Measurements from ENCODE around the gene EVL. TPM values are rescaled to one million over a fixed set of nuclear protein-coding genes. Genes with fewer than 3 reads are reported as not detected.
A peak's percentile ranks its signal among the peaks of the same experiment; 100 is the strongest.

EVL gene
- total and polyA plus RNA-seq, 2 donors, result 233 to 240 TPM

- Histone ChIP-seq H3K27ac (ENCODE audit: low read depth in 1 of 2, low read length in 1 of 2) (no peak overlapping the region), H3K36me3 (ENCODE audit: control insufficient read depth in 2 of 2, insufficient read depth in 2 of 2, low read length in 1 of 2) (peaks cover 74 to 93% of the 10 kb centered on the region in 2 donors), H3K4me1 (ENCODE audit: control insufficient read depth in 2 of 2, insufficient read depth in 2 of 2, low read length in 2 of 2) (peaks cover 4 to 8% of the 10 kb centered on the region in 2 donors), H3K9me3 (ENCODE audit: control insufficient read depth in 2 of 2, insufficient read depth in 1 of 2, low read length in 1 of 2) (no peaks in the 10 kb centered on the region), H3K4me3 (ENCODE audit: low read length in 2 of 2) (no peak overlapping the region), H3K27me3 (ENCODE audit: control insufficient read depth in 2 of 2, insufficient read depth in 1 of 2, low read length in 1 of 2) (no peaks in the 10 kb centered on the region)
- 96% methylated on average over 3 of the region's 3 CpGs for WGBS
- DNase-seq (ENCODE audit: low read depth in 6 of 9, low spot score in 9 of 9), result no peak
Observed at GRCh38 chr14:100096656-100097055, 31.4 kb downstream of the EVL start.

GRCh38 chr14:100098171-100098570 is 32.9 kb downstream of the EVL start:
- H3K4me1 ChIP-seq (ENCODE audit: control insufficient read depth in 2 of 2, insufficient read depth in 2 of 2, low read length in 2 of 2), result peaks cover 7 to 11% of the 10 kb centered on the region in 2 donors
- peaks cover 82 to 94% of the 10 kb centered on the region in 2 donors for H3K36me3 ChIP-seq (ENCODE audit: control insufficient read depth in 2 of 2, insufficient read depth in 2 of 2, low read length in 1 of 2)
- 96% methylated on average over 8 of the region's 8 CpGs for WGBS
- H3K27me3 ChIP-seq (ENCODE audit: control insufficient read depth in 2 of 2, insufficient read depth in 1 of 2, low read length in 1 of 2), result no peaks in the 10 kb centered on the region
- no peaks in the 10 kb centered on the region for H3K9me3 ChIP-seq (ENCODE audit: control insufficient read depth in 2 of 2, insufficient read depth in 1 of 2, low read length in 1 of 2)
- no peak overlapping the region for H3K27ac ChIP-seq (ENCODE audit: low read depth in 1 of 2, low read length in 1 of 2)
- no peak overlapping the region for H3K4me3 ChIP-seq (ENCODE audit: low read length in 2 of 2)
- no peak for DNase-seq (ENCODE audit: low read depth in 6 of 9, low spot score in 9 of 9)

DNA sequence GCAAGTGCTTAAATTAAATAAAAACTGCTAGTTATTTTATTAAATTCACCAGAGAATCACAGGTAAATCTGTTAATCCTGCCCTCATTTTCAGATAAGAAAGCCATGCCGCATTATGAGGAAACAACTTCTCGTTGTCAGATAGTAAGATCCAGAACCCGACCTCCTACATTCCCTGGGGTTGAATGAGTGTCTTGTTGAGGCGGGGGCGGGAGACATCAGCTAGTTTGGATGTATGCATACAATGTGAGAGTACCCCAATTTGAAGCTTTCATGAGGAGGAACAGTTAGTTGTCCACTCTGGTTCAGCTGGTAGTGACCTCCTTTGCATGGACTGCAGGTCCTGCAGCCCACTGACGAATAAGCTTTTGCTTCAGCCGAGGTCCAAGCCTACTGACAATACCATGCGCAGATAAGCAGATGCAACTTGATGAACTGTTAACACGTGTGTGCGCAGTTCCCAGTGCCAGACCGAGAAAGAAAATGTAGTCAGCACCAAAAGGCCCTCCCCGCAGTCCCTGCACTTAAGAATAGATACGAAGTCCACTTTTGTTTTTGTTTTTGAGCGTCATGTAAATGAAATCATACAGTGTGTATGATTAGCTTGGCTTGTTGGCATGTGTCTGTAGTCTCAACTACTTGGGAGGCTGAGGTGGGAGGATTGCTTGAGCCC is 34.9 kb downstream of the EVL start:
- DNase-seq (ENCODE audit: low read depth in 6 of 9, low spot score in 9 of 9), result no peak
- Histone ChIP-seq H3K27me3 (ENCODE audit: control insufficient read depth in 2 of 2, insufficient read depth in 1 of 2, low read length in 1 of 2) (no peaks in the 10 kb centered on the region), H3K9me3 (ENCODE audit: control insufficient read depth in 2 of 2, insufficient read depth in 1 of 2, low read length in 1 of 2) (no peaks in the 10 kb centered on the region), H3K36me3 (ENCODE audit: control insufficient read depth in 2 of 2, insufficient read depth in 2 of 2, low read length in 1 of 2) (peaks cover 88 to 98% of the 10 kb centered on the region in 2 donors), H3K4me3 (ENCODE audit: low read length in 2 of 2) (no peak overlapping the region), H3K4me1 (ENCODE audit: control insufficient read depth in 2 of 2, insufficient read depth in 2 of 2, low read length in 2 of 2) (peaks cover 8 to 20% of the 10 kb centered on the region in 2 donors), H3K27ac (ENCODE audit: low read depth in 1 of 2, low read length in 1 of 2) (no peak overlapping the region)
- WGBS, result 96% methylated on average over 14 of the region's 14 CpGs

GRCh38 chr14:100102156-100102785 is 37.0 kb downstream of the EVL start:
- DNase-seq (ENCODE audit: low read depth in 6 of 9, low spot score in 9 of 9), result no peak
- no peaks in the 10 kb centered on the region for H3K27me3 ChIP-seq (ENCODE audit: control insufficient read depth in 2 of 2, insufficient read depth in 1 of 2, low read length in 1 of 2)
- no peaks in the 10 kb centered on the region for H3K9me3 ChIP-seq (ENCODE audit: control insufficient read depth in 2 of 2, insufficient read depth in 1 of 2, low read length in 1 of 2)
- WGBS, result 89% methylated on average over 8 of the region's 8 CpGs
- H3K4me1 ChIP-seq (ENCODE audit: control insufficient read depth in 2 of 2, insufficient read depth in 2 of 2, low read length in 2 of 2), result peaks cover 8 to 41% of the 10 kb centered on the region in 2 donors
- no peak overlapping the region for H3K27ac ChIP-seq (ENCODE audit: low read depth in 1 of 2, low read length in 1 of 2)
- no peak overlapping the region for H3K4me3 ChIP-seq (ENCODE audit: low read length in 2 of 2)
- peaks cover 91 to 99% of the 10 kb centered on the region in 2 donors for H3K36me3 ChIP-seq (ENCODE audit: control insufficient read depth in 2 of 2, insufficient read depth in 2 of 2, low read length in 1 of 2)

- WGBS, result 93% methylated on average over 10 of the region's 10 CpGs
Observed at GRCh38 chr14:100103250-100104005, 38.2 kb downstream of the EVL start.

GRCh38 chr14:100104006-100104352 is 38.8 kb downstream of the EVL start:
- H3K4me3 ChIP-seq (ENCODE audit: low read length in 2 of 2), result no peak overlapping the region
- 85% methylated on average over 4 of the region's 4 CpGs for WGBS
- H3K4me1 ChIP-seq (ENCODE audit: control insufficient read depth in 2 of 2, insufficient read depth in 2 of 2, low read length in 2 of 2), result peaks cover 8 to 58% of the 10 kb centered on the region in 2 donors
- H3K27me3 ChIP-seq (ENCODE audit: control insufficient read depth in 2 of 2, insufficient read depth in 1 of 2, low read length in 1 of 2), result no peaks in the 10 kb centered on the region
- DNase-seq (ENCODE audit: low read depth in 6 of 9, low spot score in 9 of 9), result no peak
- H3K27ac ChIP-seq (ENCODE audit: low read depth in 1 of 2, low read length in 1 of 2), result peak overlapping the region in 1 of 2 donors; percentile 19
- H3K9me3 ChIP-seq (ENCODE audit: control insufficient read depth in 2 of 2, insufficient read depth in 1 of 2, low read length in 1 of 2), result no peaks in the 10 kb centered on the region
- H3K36me3 ChIP-seq (ENCODE audit: control insufficient read depth in 2 of 2, insufficient read depth in 2 of 2, low read length in 1 of 2), result peaks cover 78 to 99% of the 10 kb centered on the region in 2 donors

More at GRCh38 chr14:100103250-100104005, 38.2 kb downstream of the EVL start:
- no peak for DNase-seq (ENCODE audit: low read depth in 6 of 9, low spot score in 9 of 9)
- no peaks in the 10 kb centered on the region for H3K9me3 ChIP-seq (ENCODE audit: control insufficient read depth in 2 of 2, insufficient read depth in 1 of 2, low read length in 1 of 2)
- H3K4me3 ChIP-seq (ENCODE audit: low read length in 2 of 2), result no peak overlapping the region
- H3K36me3 ChIP-seq (ENCODE audit: control insufficient read depth in 2 of 2, insufficient read depth in 2 of 2, low read length in 1 of 2), result peaks cover 79 to 99% of the 10 kb centered on the region in 2 donors
- H3K4me1 ChIP-seq (ENCODE audit: control insufficient read depth in 2 of 2, insufficient read depth in 2 of 2, low read length in 2 of 2), result peaks cover 8 to 53% of the 10 kb centered on the region in 2 donors
- H3K27ac ChIP-seq (ENCODE audit: low read depth in 1 of 2, low read length in 1 of 2), result peak overlapping the region; percentile 19 to 26
- no peaks in the 10 kb centered on the region for H3K27me3 ChIP-seq (ENCODE audit: control insufficient read depth in 2 of 2, insufficient read depth in 1 of 2, low read length in 1 of 2)

- Histone ChIP-seq H3K27me3 (ENCODE audit: control insufficient read depth in 2 of 2, insufficient read depth in 1 of 2, low read length in 1 of 2) (no peaks in the 10 kb centered on the region), H3K27ac (ENCODE audit: low read depth in 1 of 2, low read length in 1 of 2) (peak overlapping the region; percentile 12 to 62), H3K4me3 (ENCODE audit: low read length in 2 of 2) (no peak overlapping the region), H3K4me1 (ENCODE audit: control insufficient read depth in 2 of 2, insufficient read depth in 2 of 2, low read length in 2 of 2) (peaks cover 8 to 60% of the 10 kb centered on the region in 2 donors), H3K36me3 (ENCODE audit: control insufficient read depth in 2 of 2, insufficient read depth in 2 of 2, low read length in 1 of 2) (peaks cover 79 to 99% of the 10 kb centered on the region in 2 donors), H3K9me3 (ENCODE audit: control insufficient read depth in 2 of 2, insufficient read depth in 1 of 2, low read length in 1 of 2) (no peaks in the 10 kb centered on the region)
- 92% methylated on average over 7 of the region's 7 CpGs for WGBS
- no peak for DNase-seq (ENCODE audit: low read depth in 6 of 9, low spot score in 9 of 9)
Observed at GRCh38 chr14:100104523-100105300, 39.5 kb downstream of the EVL start.

DNA sequence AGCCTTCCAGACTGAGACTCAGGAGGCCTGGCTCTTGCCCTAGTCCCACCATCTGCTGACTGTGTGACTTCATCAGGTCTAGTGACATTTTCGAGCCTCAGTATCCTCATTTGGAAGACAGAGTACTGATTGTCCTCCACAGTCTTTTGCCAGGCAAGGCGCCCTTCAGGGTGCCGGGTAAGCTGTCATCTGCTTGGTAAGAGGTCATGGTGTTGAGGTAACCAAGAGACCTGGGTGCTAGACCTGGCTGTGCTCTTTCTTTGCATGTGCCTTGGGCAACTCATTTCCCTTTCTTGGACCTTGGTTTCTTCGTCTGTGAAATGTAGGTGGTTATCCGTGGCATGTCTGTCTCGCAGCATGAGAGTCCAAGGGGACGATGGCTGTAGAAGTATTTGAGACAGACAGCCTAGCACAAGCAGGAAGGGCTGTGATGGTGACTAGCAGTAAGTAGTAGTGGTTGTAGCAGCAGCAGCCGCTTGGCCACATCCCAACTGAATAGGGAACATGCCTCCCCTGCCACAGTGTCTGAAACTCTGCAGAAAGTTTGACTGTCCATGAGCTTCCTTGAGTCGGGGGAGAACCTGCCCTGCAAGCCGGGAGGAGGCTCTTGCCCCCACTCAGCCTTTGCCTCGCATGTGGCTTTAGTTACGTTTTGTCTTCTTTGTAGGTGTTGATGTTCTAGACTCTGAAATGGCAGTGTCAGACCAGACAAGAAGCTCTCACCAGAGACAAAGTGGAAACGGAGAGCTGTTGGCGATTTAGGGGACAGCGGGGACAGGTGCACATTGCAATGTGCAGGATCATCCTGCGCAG is 40.3 kb downstream of the EVL start:
- peaks cover 6 to 64% of the 10 kb centered on the region in 2 donors for H3K4me1 ChIP-seq (ENCODE audit: control insufficient read depth in 2 of 2, insufficient read depth in 2 of 2, low read length in 2 of 2)
- peak overlapping the region; percentile 33 to 62 for H3K27ac ChIP-seq (ENCODE audit: low read depth in 1 of 2, low read length in 1 of 2)
- peaks cover 80 to 99% of the 10 kb centered on the region in 2 donors for H3K36me3 ChIP-seq (ENCODE audit: control insufficient read depth in 2 of 2, insufficient read depth in 2 of 2, low read length in 1 of 2)

More for the DNA sequence above, 40.3 kb downstream of the EVL start:
- H3K4me3 ChIP-seq (ENCODE audit: low read length in 2 of 2), result no peak overlapping the region
- DNase-seq (ENCODE audit: low read depth in 6 of 9, low spot score in 9 of 9), result no peak
- 83% methylated on average over 16 of the region's 16 CpGs for WGBS
- no peaks in the 10 kb centered on the region for H3K27me3 ChIP-seq (ENCODE audit: control insufficient read depth in 2 of 2, insufficient read depth in 1 of 2, low read length in 1 of 2)
- H3K9me3 ChIP-seq (ENCODE audit: control insufficient read depth in 2 of 2, insufficient read depth in 1 of 2, low read length in 1 of 2), result peaks cover 0 to 4% of the 10 kb centered on the region in 2 donors

All from thymus (tissue), 11 donors.